HepG2 (cell line): Measurements from ENCODE around the gene AXIN1.

Experiments used
- FOXC1 ChIP-seq: sonication (generic); formaldehyde crosslinking; IDR thresholded peaks from 2 replicates; pipeline ENCODE4 v1.8.0; 2022; ENCODE audit warnings: mild to moderate bottlenecking, missing genetic modification reagents, borderline replicate concordance
- MAZ ChIP-seq, 2 experiments: sonication (generic) in 1 of 2; formaldehyde crosslinking in 1 of 2; IDR thresholded peaks; 2 replicates each; pipeline versions ENCODE4 v1.5.0 to v1.6.1; 2012 to 2020; ENCODE audit warnings: low read depth in 2 of 2, mild to moderate bottlenecking in 2 of 2, borderline replicate concordance in 1 of 2, improper control_type of control experiment in 1 of 2, low read length in 1 of 2, missing genetic modification reagents in 1 of 2, moderate library complexity in 1 of 2
- MEIS1 ChIP-seq: sonication (generic); formaldehyde crosslinking; IDR thresholded peaks from 2 replicates; pipeline ENCODE4 v1.9.0; 2021; ENCODE audit warnings: mild to moderate bottlenecking, missing genetic modification reagents, moderate library complexity, borderline replicate concordance
- NR2F6 ChIP-seq, 2 experiments: IDR thresholded peaks; 2 replicates each; pipeline ENCODE4 v1.6.1; 2016; ENCODE audit warnings: antibody characterized with exemption in 1 of 2, mild to moderate bottlenecking in 1 of 2
- RBAK ChIP-seq: sonication (generic); formaldehyde crosslinking; IDR thresholded peaks from 2 replicates; pipeline ENCODE4 v1.5.1; 2020; ENCODE audit warnings: mild to moderate bottlenecking, missing genetic modification reagents
- RELA ChIP-seq: sonication (generic); formaldehyde crosslinking; IDR thresholded peaks from 2 replicates; pipeline ENCODE4 v1.4.0; 2020; ENCODE audit warnings: missing genetic modification reagents
- SP1 ChIP-seq, 2 experiments: fragments of 450-650 bp in 1 of 2; sonication (generic) in 1 of 2; formaldehyde crosslinking in 1 of 2; IDR thresholded peaks; 2 replicates each; pipeline versions ENCODE4 v1.4.0 to v1.6.1; 2016 to 2020; ENCODE audit warnings: missing genetic modification reagents in 1 of 2
- TF ChIP-seq, protein P1 (sequence below): sonication (generic); formaldehyde crosslinking; IDR thresholded peaks from 2 replicates; pipeline ENCODE4 v1.4.0; 2020; ENCODE audit warnings: missing genetic modification reagents
- TF ChIP-seq, protein P2 (sequence below): sonication (generic); formaldehyde crosslinking; IDR thresholded peaks from 2 replicates; pipeline ENCODE4 v1.5.0; 2020; ENCODE audit warnings: missing genetic modification reagents
- TF ChIP-seq, protein P3 (sequence below): sonication (generic); formaldehyde crosslinking; conservative IDR thresholded peaks from 2 replicates; pipeline ENCODE4 v1.8.0; 2022; ENCODE audit warnings: low read depth, missing genetic modification reagents
- TF ChIP-seq, protein P4 (sequence below): IDR thresholded peaks from 2 replicates; pipeline ENCODE4 v1.6.1; 2012; ENCODE audit warnings: inconsistent platforms
- TF ChIP-seq, protein P5 (sequence below): IDR thresholded peaks from 2 replicates; pipeline ENCODE4 v1.6.1; 2012; ENCODE audit warnings: low read depth, low read length, improper control_type of control experiment

DNA sequence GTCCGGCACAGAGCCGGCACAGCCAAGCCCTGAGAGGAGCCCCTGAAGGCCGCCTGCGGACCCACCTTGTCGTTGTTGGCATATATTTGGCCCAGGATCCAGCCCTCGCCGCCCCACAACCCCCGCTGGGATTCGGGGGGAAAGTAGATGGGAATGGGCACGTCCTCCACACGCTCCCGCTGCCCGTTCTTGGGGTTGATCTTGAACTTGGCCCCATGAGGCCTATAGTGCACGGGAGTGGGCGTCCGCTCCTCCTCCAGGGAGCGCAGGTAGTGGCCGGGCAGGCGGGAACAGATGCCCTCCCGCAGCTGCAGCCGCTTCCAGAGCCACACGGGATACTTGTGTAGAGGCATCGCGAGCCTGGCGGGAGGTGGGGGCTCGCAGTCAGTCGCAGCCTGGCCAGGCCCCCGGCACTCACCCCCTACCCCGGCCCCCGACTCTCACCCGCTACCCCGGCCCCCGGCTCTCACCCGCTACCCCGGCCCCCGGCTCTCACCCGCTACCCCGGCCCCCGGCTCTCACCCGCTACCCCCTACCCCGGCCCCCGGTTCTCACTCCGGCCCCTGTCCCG lies 17.4 kb upstream of the AXIN1 start:
- TF ChIP-seq, protein P1, sequence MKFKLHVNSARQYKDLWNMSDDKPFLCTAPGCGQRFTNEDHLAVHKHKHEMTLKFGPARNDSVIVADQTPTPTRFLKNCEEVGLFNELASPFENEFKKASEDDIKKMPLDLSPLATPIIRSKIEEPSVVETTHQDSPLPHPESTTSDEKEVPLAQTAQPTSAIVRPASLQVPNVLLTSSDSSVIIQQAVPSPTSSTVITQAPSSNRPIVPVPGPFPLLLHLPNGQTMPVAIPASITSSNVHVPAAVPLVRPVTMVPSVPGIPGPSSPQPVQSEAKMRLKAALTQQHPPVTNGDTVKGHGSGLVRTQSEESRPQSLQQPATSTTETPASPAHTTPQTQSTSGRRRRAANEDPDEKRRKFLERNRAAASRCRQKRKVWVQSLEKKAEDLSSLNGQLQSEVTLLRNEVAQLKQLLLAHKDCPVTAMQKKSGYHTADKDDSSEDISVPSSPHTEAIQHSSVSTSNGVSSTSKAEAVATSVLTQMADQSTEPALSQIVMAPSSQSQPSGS (CRISPR knock-in tag): no peak
- TF ChIP-seq RELA (CRISPR knock-in tag) (no peak), SP1 (IDR thresholded peaks at IDR 0.05) (no peak), SP1 (CRISPR knock-in tag; IDR thresholded peaks at IDR 0.05) (no peak), MAZ (IDR thresholded peaks at IDR 0.05; ENCODE audit: borderline replicate concordance, low read depth, low read length) (no peak), MAZ (CRISPR knock-in tag; IDR thresholded peaks at IDR 0.05; ENCODE audit: low read depth) (no peak), NR2F6 (IDR thresholded peaks at IDR 0.05) (no peak), NR2F6 (CRISPR knock-in tag; IDR thresholded peaks at IDR 0.05) (no peak), RBAK (CRISPR knock-in tag) (no peak), MEIS1 (no peak), FOXC1 (CRISPR knock-in tag) (no peak)
- TF ChIP-seq, protein P2, sequence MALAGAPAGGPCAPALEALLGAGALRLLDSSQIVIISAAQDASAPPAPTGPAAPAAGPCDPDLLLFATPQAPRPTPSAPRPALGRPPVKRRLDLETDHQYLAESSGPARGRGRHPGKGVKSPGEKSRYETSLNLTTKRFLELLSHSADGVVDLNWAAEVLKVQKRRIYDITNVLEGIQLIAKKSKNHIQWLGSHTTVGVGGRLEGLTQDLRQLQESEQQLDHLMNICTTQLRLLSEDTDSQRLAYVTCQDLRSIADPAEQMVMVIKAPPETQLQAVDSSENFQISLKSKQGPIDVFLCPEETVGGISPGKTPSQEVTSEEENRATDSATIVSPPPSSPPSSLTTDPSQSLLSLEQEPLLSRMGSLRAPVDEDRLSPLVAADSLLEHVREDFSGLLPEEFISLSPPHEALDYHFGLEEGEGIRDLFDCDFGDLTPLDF: no peak
- TF ChIP-seq, protein P3, sequence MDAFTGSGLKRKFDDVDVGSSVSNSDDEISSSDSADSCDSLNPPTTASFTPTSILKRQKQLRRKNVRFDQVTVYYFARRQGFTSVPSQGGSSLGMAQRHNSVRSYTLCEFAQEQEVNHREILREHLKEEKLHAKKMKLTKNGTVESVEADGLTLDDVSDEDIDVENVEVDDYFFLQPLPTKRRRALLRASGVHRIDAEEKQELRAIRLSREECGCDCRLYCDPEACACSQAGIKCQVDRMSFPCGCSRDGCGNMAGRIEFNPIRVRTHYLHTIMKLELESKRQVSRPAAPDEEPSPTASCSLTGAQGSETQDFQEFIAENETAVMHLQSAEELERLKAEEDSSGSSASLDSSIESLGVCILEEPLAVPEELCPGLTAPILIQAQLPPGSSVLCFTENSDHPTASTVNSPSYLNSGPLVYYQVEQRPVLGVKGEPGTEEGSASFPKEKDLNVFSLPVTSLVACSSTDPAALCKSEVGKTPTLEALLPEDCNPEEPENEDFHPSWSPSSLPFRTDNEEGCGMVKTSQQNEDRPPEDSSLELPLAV (CRISPR knock-in tag): no peak
- TF ChIP-seq, protein P4, sequence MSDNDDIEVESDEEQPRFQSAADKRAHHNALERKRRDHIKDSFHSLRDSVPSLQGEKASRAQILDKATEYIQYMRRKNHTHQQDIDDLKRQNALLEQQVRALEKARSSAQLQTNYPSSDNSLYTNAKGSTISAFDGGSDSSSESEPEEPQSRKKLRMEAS: no peak
- TF ChIP-seq, protein P5, sequence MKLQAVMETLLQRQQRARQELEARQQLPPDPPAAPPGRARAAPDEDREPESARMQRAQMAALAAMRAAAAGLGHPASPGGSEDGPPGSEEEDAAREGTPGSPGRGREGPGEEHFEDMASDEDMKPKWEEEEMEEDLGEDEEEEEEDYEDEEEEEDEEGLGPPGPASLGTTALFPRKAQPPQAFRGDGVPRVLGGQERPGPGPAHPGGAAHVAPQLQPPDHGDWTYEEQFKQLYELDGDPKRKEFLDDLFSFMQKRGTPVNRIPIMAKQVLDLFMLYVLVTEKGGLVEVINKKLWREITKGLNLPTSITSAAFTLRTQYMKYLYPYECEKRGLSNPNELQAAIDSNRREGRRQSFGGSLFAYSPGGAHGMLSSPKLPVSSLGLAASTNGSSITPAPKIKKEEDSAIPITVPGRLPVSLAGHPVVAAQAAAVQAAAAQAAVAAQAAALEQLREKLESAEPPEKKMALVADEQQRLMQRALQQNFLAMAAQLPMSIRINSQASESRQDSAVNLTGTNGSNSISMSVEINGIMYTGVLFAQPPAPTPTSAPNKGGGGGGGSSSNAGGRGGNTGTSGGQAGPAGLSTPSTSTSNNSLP: no peak
